ENCODE measurements around the gene UBE2E2. TPM values are rescaled to one million over a fixed set of nuclear protein-coding genes. Genes with fewer than 3 reads are reported as not detected.

Gene UBE2E2
- polyA plus RNA-seq, 1 donor (not counting 4 experiments of a cell fraction or from before 2014, with no cell fraction given), result 63.2 TPM

GRCh38 chr3:23249961-23250360, 46.8 kb downstream of the UBE2E2 start:
- H3K9me1 ChIP-seq (ENCODE audit: control insufficient read depth, extremely low read depth, insufficient read depth, low read length), result no peaks in the 10 kb centered on the region
- H3K4me3 ChIP-seq (ENCODE audit: control insufficient read depth in 2 of 3, extremely low read depth in 1 of 3, insufficient read depth in 2 of 3, low read depth in 1 of 3, low read length in 3 of 3), result no peak overlapping the region
- TF ChIP-seq CTCF (optimal IDR thresholded peaks at IDR 0.05 in 1 of 3, IDR thresholded peaks at IDR 0.05 in 1 of 3, conservative IDR thresholded peaks at IDR 0.05 in 1 of 3; ENCODE audit: extremely low read depth in 1 of 3, insufficient read depth in 2 of 3, low read length in 3 of 3), result no peak
- no peak for TF ChIP-seq EZH2 (IDR thresholded peaks at IDR 0.05; ENCODE audit: low read length)
- no peaks in the 10 kb centered on the region for H3K9me3 ChIP-seq (ENCODE audit: control insufficient read depth, low read depth, low read length)
- H2AFZ ChIP-seq (ENCODE audit: control insufficient read depth, low read length), result no peak overlapping the region
- dilution Hi-C loops (cut with MboI; ENCODE audit: extremely low pct_ligation_motif_present, low sequenced_read_pairs), result no loop called here
- H3K4me1 ChIP-seq (ENCODE audit: control insufficient read depth, extremely low read depth, insufficient read depth, low read length), result no peaks in the 10 kb centered on the region
- H3K27me3 ChIP-seq (ENCODE audit: control insufficient read depth, extremely low read depth, insufficient read depth, low read length), result no peaks in the 10 kb centered on the region
- no peak overlapping the region for H3K27ac ChIP-seq (ENCODE audit: control insufficient read depth, insufficient read depth, low read length)
- no peaks in the 10 kb centered on the region for H3K36me3 ChIP-seq (ENCODE audit: control insufficient read depth in 2 of 2, extremely low read depth in 1 of 2, insufficient read depth in 2 of 2, low read length in 2 of 2)
- FAIRE-seq (peak; percentile 41), DNase-seq (ENCODE audit: low read depth, low spot score) (no peak)
- H4K20me1 ChIP-seq (ENCODE audit: control insufficient read depth, extremely low read depth, insufficient read depth, low read length), result no peaks in the 10 kb centered on the region
- peaks cover 13% of the 10 kb centered on the region for H3K79me2 ChIP-seq (ENCODE audit: control insufficient read depth, insufficient read depth, low read length)
- no peak overlapping the region for H3K4me2 ChIP-seq (ENCODE audit: control insufficient read depth, extremely low read depth, insufficient read depth, low read depth, low read length)
- H3K9ac ChIP-seq (ENCODE audit: control insufficient read depth, extremely low read depth, insufficient read depth, low read length), result no peak overlapping the region

- no peaks in the 10 kb centered on the region for H3K36me3 ChIP-seq (ENCODE audit: control insufficient read depth in 2 of 2, extremely low read depth in 1 of 2, insufficient read depth in 2 of 2, low read length in 2 of 2)
- no peak for FAIRE-seq
- peaks cover 15% of the 10 kb centered on the region for H3K79me2 ChIP-seq (ENCODE audit: control insufficient read depth, insufficient read depth, low read length)
- H3K4me2 ChIP-seq (ENCODE audit: control insufficient read depth, extremely low read depth, insufficient read depth, low read depth, low read length), result no peak overlapping the region
- no peak overlapping the region for H3K4me3 ChIP-seq (ENCODE audit: control insufficient read depth in 2 of 3, extremely low read depth in 1 of 3, insufficient read depth in 2 of 3, low read depth in 1 of 3, low read length in 3 of 3)
- H4K20me1 ChIP-seq (ENCODE audit: control insufficient read depth, extremely low read depth, insufficient read depth, low read length), result no peaks in the 10 kb centered on the region
- no peaks in the 10 kb centered on the region for H3K9me1 ChIP-seq (ENCODE audit: control insufficient read depth, extremely low read depth, insufficient read depth, low read length)
- no peak overlapping the region for H3K27ac ChIP-seq (ENCODE audit: control insufficient read depth, insufficient read depth, low read length)
- DNase-seq (ENCODE audit: low read depth, low spot score), result no peak
- H3K4me1 ChIP-seq (ENCODE audit: control insufficient read depth, extremely low read depth, insufficient read depth, low read length), result no peaks in the 10 kb centered on the region
- no peaks in the 10 kb centered on the region for H3K9me3 ChIP-seq (ENCODE audit: control insufficient read depth, low read depth, low read length)
- dilution Hi-C loops (cut with MboI; ENCODE audit: extremely low pct_ligation_motif_present, low sequenced_read_pairs), result no loop called here
- TF ChIP-seq CTCF (optimal IDR thresholded peaks at IDR 0.05 in 1 of 3, IDR thresholded peaks at IDR 0.05 in 1 of 3, conservative IDR thresholded peaks at IDR 0.05 in 1 of 3; ENCODE audit: extremely low read depth in 1 of 3, insufficient read depth in 2 of 3, low read length in 3 of 3) (no peak), EZH2 (IDR thresholded peaks at IDR 0.05; ENCODE audit: low read length) (no peak)
- H3K9ac ChIP-seq (ENCODE audit: control insufficient read depth, extremely low read depth, insufficient read depth, low read length), result no peak overlapping the region
- H3K27me3 ChIP-seq (ENCODE audit: control insufficient read depth, extremely low read depth, insufficient read depth, low read length), result no peaks in the 10 kb centered on the region
- H2AFZ ChIP-seq (ENCODE audit: control insufficient read depth, low read length), result no peak overlapping the region
These were observed 49.0 kb downstream of the UBE2E2 start for GRCh38 chr3:23252122-23252521.

Data from keratinocyte (primary cell).